ENCODE data around the gene TJP2.

TJP2 gene

DNA sequence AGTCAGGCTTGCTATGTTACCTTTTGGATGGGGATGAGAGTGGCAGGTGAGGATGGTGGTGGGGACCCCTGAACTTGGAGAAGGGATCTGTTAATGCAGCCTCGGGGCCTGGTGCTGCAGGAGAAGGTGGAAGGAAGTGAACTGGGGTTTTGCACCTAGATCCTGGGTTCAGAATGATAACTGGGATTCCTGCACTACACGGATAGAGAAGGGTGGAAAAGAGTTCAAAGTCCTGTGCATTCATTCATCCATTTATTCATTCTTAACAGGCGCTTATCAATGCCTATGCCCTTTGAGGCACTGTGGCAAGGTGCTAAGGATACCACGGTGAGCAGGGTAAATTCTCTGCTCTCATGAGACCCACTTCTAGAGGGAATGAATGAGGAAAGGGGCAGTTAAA, 41.7 kb upstream of the TJP2 start:
- H4K20me1 ChIP-seq (ENCODE audit: insufficient read depth, low read length): no peaks in the 10 kb centered on the region
- H3K4me1 ChIP-seq (ENCODE audit: insufficient read depth, low read length, severe bottlenecking): no peaks in the 10 kb centered on the region
- no peaks in the 10 kb centered on the region for H3K9me2 ChIP-seq (ENCODE audit: low read depth, low read length)
- no peak overlapping the region for H2AFZ ChIP-seq (ENCODE audit: low read length)
- no peak overlapping the region for H3K4me2 ChIP-seq (ENCODE audit: low read length)
- TF ChIP-seq EZH2 (IDR thresholded peaks at IDR 0.05; ENCODE audit: borderline replicate concordance, low read length): no peak
- TF ChIP-seq, protein P1, sequence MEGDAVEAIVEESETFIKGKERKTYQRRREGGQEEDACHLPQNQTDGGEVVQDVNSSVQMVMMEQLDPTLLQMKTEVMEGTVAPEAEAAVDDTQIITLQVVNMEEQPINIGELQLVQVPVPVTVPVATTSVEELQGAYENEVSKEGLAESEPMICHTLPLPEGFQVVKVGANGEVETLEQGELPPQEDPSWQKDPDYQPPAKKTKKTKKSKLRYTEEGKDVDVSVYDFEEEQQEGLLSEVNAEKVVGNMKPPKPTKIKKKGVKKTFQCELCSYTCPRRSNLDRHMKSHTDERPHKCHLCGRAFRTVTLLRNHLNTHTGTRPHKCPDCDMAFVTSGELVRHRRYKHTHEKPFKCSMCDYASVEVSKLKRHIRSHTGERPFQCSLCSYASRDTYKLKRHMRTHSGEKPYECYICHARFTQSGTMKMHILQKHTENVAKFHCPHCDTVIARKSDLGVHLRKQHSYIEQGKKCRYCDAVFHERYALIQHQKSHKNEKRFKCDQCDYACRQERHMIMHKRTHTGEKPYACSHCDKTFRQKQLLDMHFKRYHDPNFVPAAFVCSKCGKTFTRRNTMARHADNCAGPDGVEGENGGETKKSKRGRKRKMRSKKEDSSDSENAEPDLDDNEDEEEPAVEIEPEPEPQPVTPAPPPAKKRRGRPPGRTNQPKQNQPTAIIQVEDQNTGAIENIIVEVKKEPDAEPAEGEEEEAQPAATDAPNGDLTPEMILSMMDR (IDR thresholded peaks at IDR 0.05; ENCODE audit: low read length): no peak
- no peak overlapping the region for H3K27ac ChIP-seq (ENCODE audit: low read depth, low read length, poor library complexity, severe bottlenecking)
- H3K27me3 ChIP-seq (ENCODE audit: insufficient read depth, low read length): no peaks in the 10 kb centered on the region
- no peaks in the 10 kb centered on the region for H3K79me2 ChIP-seq (ENCODE audit: insufficient read depth, low read length)
- no peak overlapping the region for H3K9ac ChIP-seq (ENCODE audit: low read length)
- H3K9me3 ChIP-seq (ENCODE audit: low read length): no peaks in the 10 kb centered on the region
- H3K36me3 ChIP-seq (ENCODE audit: insufficient read depth, low read length): peaks cover 3% of the 10 kb centered on the region; the same call in 1 of the 2 replicates
- H3K4me3 ChIP-seq (ENCODE audit: low read depth, low read length, poor library complexity, severe bottlenecking): no peak overlapping the region
- H3F3A ChIP-seq (ENCODE audit: insufficient read depth, low read length): no peaks in the 10 kb centered on the region

- H3K27ac ChIP-seq (ENCODE audit: low read depth, low read length, poor library complexity, severe bottlenecking): no peak overlapping the region
- no peak overlapping the region for H2AFZ ChIP-seq (ENCODE audit: low read length)
- H3K4me2 ChIP-seq (ENCODE audit: low read length): no peak overlapping the region
- H4K20me1 ChIP-seq (ENCODE audit: insufficient read depth, low read length): no peaks in the 10 kb centered on the region
- H3K27me3 ChIP-seq (ENCODE audit: insufficient read depth, low read length): no peaks in the 10 kb centered on the region
- no peak for TF ChIP-seq EZH2 (IDR thresholded peaks at IDR 0.05; ENCODE audit: borderline replicate concordance, low read length)
- TF ChIP-seq, protein P1 (IDR thresholded peaks at IDR 0.05; ENCODE audit: low read length): no peak
- no peak overlapping the region for H3K9ac ChIP-seq (ENCODE audit: low read length)
- no peaks in the 10 kb centered on the region for H3K4me1 ChIP-seq (ENCODE audit: insufficient read depth, low read length, severe bottlenecking)
- no peak overlapping the region for H3K4me3 ChIP-seq (ENCODE audit: low read depth, low read length, poor library complexity, severe bottlenecking)
- H3F3A ChIP-seq (ENCODE audit: insufficient read depth, low read length): no peaks in the 10 kb centered on the region
- no peaks in the 10 kb centered on the region for H3K9me2 ChIP-seq (ENCODE audit: low read depth, low read length)
- no peaks in the 10 kb centered on the region for H3K9me3 ChIP-seq (ENCODE audit: low read length)
- peaks cover 3% of the 10 kb centered on the region for H3K36me3 ChIP-seq (ENCODE audit: insufficient read depth, low read length)
- no peaks in the 10 kb centered on the region for H3K79me2 ChIP-seq (ENCODE audit: insufficient read depth, low read length)
These were observed 39.7 kb upstream of the TJP2 start for GRCh38 chr9:69134412-69134811.

- Histone ChIP-seq H3K9ac (ENCODE audit: low read length) (no peak overlapping the region), H3F3A (ENCODE audit: insufficient read depth, low read length) (no peaks in the 10 kb centered on the region), H3K4me1 (ENCODE audit: insufficient read depth, low read length, severe bottlenecking) (no peaks in the 10 kb centered on the region), H3K36me3 (ENCODE audit: insufficient read depth, low read length) (peaks cover 3% of the 10 kb centered on the region), H4K20me1 (ENCODE audit: insufficient read depth, low read length) (no peaks in the 10 kb centered on the region), H3K27me3 (ENCODE audit: insufficient read depth, low read length) (no peaks in the 10 kb centered on the region), H3K27ac (ENCODE audit: low read depth, low read length, poor library complexity, severe bottlenecking) (no peak overlapping the region), H3K4me2 (ENCODE audit: low read length) (no peak overlapping the region), H3K9me3 (ENCODE audit: low read length) (no peaks in the 10 kb centered on the region), H3K79me2 (ENCODE audit: insufficient read depth, low read length) (no peaks in the 10 kb centered on the region), H3K4me3 (ENCODE audit: low read depth, low read length, poor library complexity, severe bottlenecking) (no peak overlapping the region), H3K9me2 (ENCODE audit: low read depth, low read length) (no peaks in the 10 kb centered on the region), H2AFZ (ENCODE audit: low read length) (no peak overlapping the region)
- TF ChIP-seq, protein P1 (IDR thresholded peaks at IDR 0.05; ENCODE audit: low read length): no peak
- TF ChIP-seq EZH2 (IDR thresholded peaks at IDR 0.05; ENCODE audit: borderline replicate concordance, low read length): no peak
These were observed 37.9 kb upstream of the TJP2 start for GRCh38 chr9:69136185-69136584.
